SK-N-SH treated with all-trans-retinoic acid at 6 μM for 48 hours (cell line): ENCODE results near the gene EIF4H.

Source experiments
- BACH2 ChIP-seq: fragments of 250-450 bp; sonication (Bioruptor Pico); IDR thresholded peaks from 2 replicates; pipeline ENCODE4 v1.9.0; 2021; ENCODE audit warnings: mild to moderate bottlenecking, borderline replicate concordance
- TCF4 ChIP-seq: fragments of 250-450 bp; sonication (Bioruptor Pico); IDR thresholded peaks from 2 replicates; pipeline ENCODE4 v1.8.0; 2021; ENCODE audit warnings: mild to moderate bottlenecking, moderate library complexity, borderline replicate concordance
- TOX ChIP-seq: fragments of 250-450 bp; sonication (Bioruptor Pico); IDR thresholded peaks from 2 replicates; pipeline ENCODE4 v1.8.0; 2021; ENCODE audit warnings: mild to moderate bottlenecking, moderate library complexity, borderline replicate concordance
- ZFP3 ChIP-seq: fragments of 250-450 bp; sonication (Bioruptor Pico); IDR thresholded peaks from 2 replicates; pipeline ENCODE4 v1.5.0; 2020; ENCODE audit warnings: mild to moderate bottlenecking, moderate library complexity

GRCh38 chr7:74236284-74236683, 62.1 kb downstream of the EIF4H start:
- TF ChIP-seq ZFP3 (CRISPR knock-in tag) (no peak), BACH2 (CRISPR knock-in tag) (no peak), TCF4 (CRISPR knock-in tag) (no peak), TOX (no peak)
